Smooth muscle cell (in vitro differentiated cells): ENCODE measurements around the gene ACACA. TPM values are rescaled to one million over a fixed set of nuclear protein-coding genes. Genes with fewer than 3 reads are reported as not detected.

Experiments used
- DNase-seq: peaks from one replicate; lab custom pipeline; 2025; ENCODE audit not compliant: unreplicated experiment; lab: John Stamatoyannopoulos, UW
- H2AFZ ChIP-seq: fragments of 200-600 bp; sonication (generic); 2 replicates; pipeline ENCODE4 v1.6.0; 2016; ENCODE audit warnings: antibody characterized with exemption, low read depth, mild to moderate bottlenecking
- H3F3A ChIP-seq: fragments of 200-600 bp; sonication (generic); 2 replicates; pipeline ENCODE4 v1.6.0; 2017; ENCODE audit warnings: antibody characterized with exemption, low read depth
- H3K27ac ChIP-seq: fragments of 200-600 bp; sonication (generic); 2 replicates; pipeline ENCODE4 v1.5.1; 2016; ENCODE audit warnings: low read depth, mild to moderate bottlenecking
- H3K27me3 ChIP-seq: fragments of 200-600 bp; sonication (generic); 2 replicates; pipeline ENCODE4 v1.6.1; 2016; ENCODE audit warnings: low read depth, mild to moderate bottlenecking
- H3K36me3 ChIP-seq: fragments of 200-600 bp; sonication (generic); 2 replicates; pipeline ENCODE4 v1.5.1; 2016; ENCODE audit warnings: low read depth
- H3K4me1 ChIP-seq: fragments of 200-600 bp; sonication (generic); 2 replicates; pipeline ENCODE4 v1.5.1; 2016; ENCODE audit warnings: low read depth
- H3K4me2 ChIP-seq: fragments of 200-600 bp; sonication (generic); 2 replicates; pipeline ENCODE4 v1.6.0; 2016; ENCODE audit warnings: mild to moderate bottlenecking
- H3K4me3 ChIP-seq: fragments of 200-600 bp; sonication (generic); 2 replicates; pipeline ENCODE4 v1.5.1; 2016; ENCODE audit warnings: mild to moderate bottlenecking
- H3K79me2 ChIP-seq: fragments of 200-600 bp; sonication (generic); 2 replicates; pipeline ENCODE4 v1.6.0; 2016; ENCODE audit warnings: low read depth, mild to moderate bottlenecking
- H3K9ac ChIP-seq: fragments of 200-600 bp; sonication (generic); 2 replicates; pipeline ENCODE4 v1.6.0; 2016; ENCODE audit warnings: low read depth
- H3K9me3 ChIP-seq: fragments of 200-600 bp; sonication (generic); replicated peaks from 2 replicates; pipeline ENCODE4 v1.5.1; 2016; ENCODE audit warnings: low read depth
- H4K20me1 ChIP-seq: fragments of 200-600 bp; sonication (generic); 2 replicates; pipeline ENCODE4 v1.6.0; 2016; ENCODE audit warnings: low read depth
- WGBS: methylation state at CpG from one replicate; pipeline ENCODE4 v1.1.7; 2016; ENCODE audit warnings: low lambda C conversion rate; 5-methylcytosine and 5-hydroxymethylcytosine counted together
- polyA plus RNA-seq: library from polyadenylated mRNA; unstranded; fragments of >200 nt; fragmentation: Nextera tagmentation; extraction: Ambion mirVana; gene quantifications from 2 replicates; pipeline ENCODE4 v1.2.1, GENCODE V29; 2016
- total RNA-seq: library from RNA; depleted of rRNA; stranded (reverse); fragments of >200 nt; gene quantifications from 2 replicates; pipeline ENCODE4 v1.2.3, GENCODE V29; 2014
- TF ChIP-seq, protein P1 (sequence below): fragments of 200-600 bp; sonication (generic); IDR thresholded peaks from 2 replicates; pipeline ENCODE4 v1.5.1; 2017; ENCODE audit warnings: borderline replicate concordance, mild to moderate bottlenecking, antibody characterized with exemption; ENCODE audit not compliant: insufficient read depth, poor library complexity, severe bottlenecking

Gene ACACA
- total and polyA plus RNA-seq, 2 experiments from 2014 or later: 16.4 to 33.9 TPM

DNA sequence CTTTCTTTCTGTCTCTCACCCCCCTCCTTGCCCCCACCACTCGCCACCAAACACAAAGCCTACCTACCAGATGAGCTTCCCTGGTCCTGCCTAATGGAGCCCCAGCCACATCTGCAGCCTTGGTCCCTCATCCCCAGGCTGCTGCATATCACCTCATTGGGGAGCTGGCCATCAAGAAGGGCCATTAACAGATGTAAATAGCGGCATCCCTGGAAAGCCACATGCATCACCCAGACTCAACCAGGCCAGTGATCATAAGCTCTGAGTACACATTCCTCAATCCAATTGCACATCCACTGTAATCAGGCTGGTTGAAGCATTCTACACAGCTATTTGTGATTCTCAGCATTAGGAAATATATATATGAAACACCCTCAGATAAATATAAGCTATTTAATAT is 242.6 kb downstream of the ACACA start:
- H3K27ac ChIP-seq: no peak overlapping the region
- no peaks in the 10 kb centered on the region for H3K36me3 ChIP-seq
- H3K27me3 ChIP-seq: no peaks in the 10 kb centered on the region
- no peak overlapping the region for H3K4me3 ChIP-seq
- H3K9me3 ChIP-seq: no peaks in the 10 kb centered on the region
- no peak overlapping the region for H3K4me2 ChIP-seq
- 96% methylated on average over 2 of the region's 2 CpGs for WGBS
- no peaks in the 10 kb centered on the region for H3K4me1 ChIP-seq
- no peaks in the 10 kb centered on the region for H4K20me1 ChIP-seq
- no peaks in the 10 kb centered on the region for H3F3A ChIP-seq
- TF ChIP-seq, protein P1, sequence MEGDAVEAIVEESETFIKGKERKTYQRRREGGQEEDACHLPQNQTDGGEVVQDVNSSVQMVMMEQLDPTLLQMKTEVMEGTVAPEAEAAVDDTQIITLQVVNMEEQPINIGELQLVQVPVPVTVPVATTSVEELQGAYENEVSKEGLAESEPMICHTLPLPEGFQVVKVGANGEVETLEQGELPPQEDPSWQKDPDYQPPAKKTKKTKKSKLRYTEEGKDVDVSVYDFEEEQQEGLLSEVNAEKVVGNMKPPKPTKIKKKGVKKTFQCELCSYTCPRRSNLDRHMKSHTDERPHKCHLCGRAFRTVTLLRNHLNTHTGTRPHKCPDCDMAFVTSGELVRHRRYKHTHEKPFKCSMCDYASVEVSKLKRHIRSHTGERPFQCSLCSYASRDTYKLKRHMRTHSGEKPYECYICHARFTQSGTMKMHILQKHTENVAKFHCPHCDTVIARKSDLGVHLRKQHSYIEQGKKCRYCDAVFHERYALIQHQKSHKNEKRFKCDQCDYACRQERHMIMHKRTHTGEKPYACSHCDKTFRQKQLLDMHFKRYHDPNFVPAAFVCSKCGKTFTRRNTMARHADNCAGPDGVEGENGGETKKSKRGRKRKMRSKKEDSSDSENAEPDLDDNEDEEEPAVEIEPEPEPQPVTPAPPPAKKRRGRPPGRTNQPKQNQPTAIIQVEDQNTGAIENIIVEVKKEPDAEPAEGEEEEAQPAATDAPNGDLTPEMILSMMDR: no peak
- H3K9ac ChIP-seq: no peak overlapping the region
- no peaks in the 10 kb centered on the region for H3K79me2 ChIP-seq
- H2AFZ ChIP-seq: no peak overlapping the region
- no peak for DNase-seq

DNA sequence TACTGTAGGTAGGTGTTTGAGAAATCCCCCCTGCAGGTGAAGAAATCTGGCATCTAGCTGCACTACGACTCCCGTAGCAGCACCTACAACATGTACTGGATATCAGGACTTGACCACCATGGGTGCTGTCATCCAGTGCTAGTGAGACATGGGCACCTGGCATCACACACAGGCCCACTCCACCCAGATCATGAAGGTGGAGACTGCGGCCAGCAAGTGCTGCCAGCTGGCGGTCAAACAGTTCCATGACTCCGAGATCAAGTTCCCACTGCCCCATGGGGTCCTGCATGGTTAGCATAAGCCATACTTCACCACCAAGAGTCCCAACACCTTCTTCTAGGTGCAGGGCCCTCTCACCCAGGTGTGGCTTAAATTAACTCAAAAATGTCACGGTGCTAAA is 243.8 kb downstream of the ACACA start:
- Histone ChIP-seq H4K20me1 (no peaks in the 10 kb centered on the region), H3K9ac (no peak overlapping the region), H3K4me3 (no peak overlapping the region), H3K4me2 (no peak overlapping the region), H3K9me3 (no peaks in the 10 kb centered on the region), H3K4me1 (no peaks in the 10 kb centered on the region), H3K79me2 (no peaks in the 10 kb centered on the region), H3K27me3 (no peaks in the 10 kb centered on the region), H3K27ac (no peak overlapping the region), H3F3A (no peaks in the 10 kb centered on the region), H3K36me3 (no peaks in the 10 kb centered on the region), H2AFZ (no peak overlapping the region)
- DNase-seq: no peak
- TF ChIP-seq, protein P1: no peak
- 98% methylated on average over 6 of the region's 6 CpGs for WGBS

DNA sequence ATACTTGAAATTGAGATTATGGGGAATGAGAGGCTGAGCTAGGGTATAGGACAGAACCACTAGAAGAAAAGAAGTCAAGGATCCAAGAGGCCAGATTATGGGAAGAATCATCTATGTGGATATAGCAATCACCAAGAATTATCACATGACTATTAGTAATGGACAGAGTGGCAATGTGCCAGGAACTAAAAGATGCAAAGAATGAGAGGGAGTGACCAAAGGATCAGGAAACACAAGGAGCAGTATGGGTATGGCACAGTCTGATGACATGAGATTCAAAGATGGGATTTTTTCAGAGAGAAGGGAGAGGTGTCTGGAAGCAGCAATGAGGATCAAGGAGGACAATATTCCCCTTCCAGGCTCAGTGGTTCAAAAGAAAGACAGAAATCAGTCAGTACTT is 245.7 kb downstream of the ACACA start:
- no peaks in the 10 kb centered on the region for H3K4me1 ChIP-seq
- no peaks in the 10 kb centered on the region for H3K27me3 ChIP-seq
- TF ChIP-seq, protein P1: no peak
- no peak for DNase-seq
- H3F3A ChIP-seq: no peaks in the 10 kb centered on the region
- H2AFZ ChIP-seq: no peak overlapping the region
- no peaks in the 10 kb centered on the region for H4K20me1 ChIP-seq
- no peak overlapping the region for H3K9ac ChIP-seq
- H3K4me2 ChIP-seq: no peak overlapping the region
- no peaks in the 10 kb centered on the region for H3K79me2 ChIP-seq
- H3K4me3 ChIP-seq: no peak overlapping the region
- H3K36me3 ChIP-seq: no peaks in the 10 kb centered on the region
- no peaks in the 10 kb centered on the region for H3K9me3 ChIP-seq
- no peak overlapping the region for H3K27ac ChIP-seq

DNA sequence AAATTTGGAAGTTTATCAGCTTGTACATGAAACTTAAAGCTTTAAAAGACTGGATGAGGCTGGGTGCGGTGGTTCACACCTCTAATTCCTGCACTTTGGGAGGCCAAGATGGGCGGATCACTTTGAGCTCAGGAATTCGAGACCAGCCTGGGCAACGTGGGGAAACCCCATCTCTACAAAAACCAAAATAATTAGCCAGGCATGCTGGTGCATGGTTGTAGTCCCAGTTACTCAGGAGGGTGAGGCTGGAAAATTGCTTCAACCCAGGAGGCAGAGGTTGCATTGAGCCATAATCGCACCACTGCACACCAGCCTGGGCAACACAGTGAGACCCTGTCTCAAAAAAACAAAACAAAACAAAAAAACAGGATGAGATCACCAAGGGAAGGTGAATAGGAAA is 248.3 kb downstream of the ACACA start:
- no peak for DNase-seq
- Histone ChIP-seq H3F3A (no peaks in the 10 kb centered on the region), H3K4me2 (no peak overlapping the region), H4K20me1 (no peaks in the 10 kb centered on the region), H3K9ac (no peak overlapping the region), H3K4me1 (no peaks in the 10 kb centered on the region), H3K79me2 (no peaks in the 10 kb centered on the region), H3K27ac (no peak overlapping the region), H3K27me3 (no peaks in the 10 kb centered on the region), H2AFZ (no peak overlapping the region), H3K36me3 (no peaks in the 10 kb centered on the region), H3K4me3 (no peak overlapping the region), H3K9me3 (no peaks in the 10 kb centered on the region)
- TF ChIP-seq, protein P1: no peak
- WGBS: 93% methylated on average over 5 of the region's 5 CpGs
